ENCODE data around the gene LAMTOR3. TPM values are rescaled to one million over a fixed set of nuclear protein-coding genes. Genes with fewer than 3 reads are reported as not detected.

The LAMTOR3 gene
- total RNA-seq, 4 donors from 2014 or later, result 34.4 to 49.5 (median 39.3) TPM

GRCh38 chr4:99868126-99868596 lies 26.1 kb downstream of the LAMTOR3 start:
- Histone ChIP-seq H3K36me3 (peaks cover 8% of the 10 kb centered on the region), H3K4me3 (no peak overlapping the region), H3K27ac (no peak overlapping the region), H3K27me3 (no peaks in the 10 kb centered on the region), H3K4me1 (no peaks in the 10 kb centered on the region), H3K9me3 (no peaks in the 10 kb centered on the region)
- TF ChIP-seq CTCF (IDR thresholded peaks at IDR 0.05) (no peak), POLR2AphosphoS5 (IDR thresholded peaks at IDR 0.05) (no peak), POLR2A (IDR thresholded peaks at IDR 0.05) (no peak), EP300 (IDR thresholded peaks at IDR 0.05) (no peak)
- WGBS, result 46% methylated on average over 8 of the region's 8 CpGs
- no peak for DNase-seq (ENCODE audit: low spot score in 2 of 2)

DNA sequence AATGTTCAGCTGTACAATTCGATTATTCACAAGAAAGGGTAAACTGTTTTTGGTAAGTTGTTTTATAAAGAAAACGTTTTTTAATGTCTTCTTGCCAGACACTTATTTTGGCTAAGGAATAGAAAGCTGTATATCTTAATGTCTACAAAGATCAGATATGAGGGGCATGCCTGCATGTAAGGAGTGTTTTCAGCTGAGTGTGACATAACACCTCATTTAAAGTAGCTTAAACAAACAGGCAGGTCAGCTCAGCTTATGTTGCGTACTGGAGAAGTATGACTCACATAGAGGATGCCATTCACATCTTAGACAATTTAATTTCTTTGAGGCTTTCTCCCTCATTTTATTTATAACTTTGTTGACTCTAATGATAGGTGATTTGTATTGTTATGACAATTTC lies 30.4 kb downstream of the LAMTOR3 start:
- Histone ChIP-seq H3K27me3 (no peaks in the 10 kb centered on the region), H3K4me1 (no peaks in the 10 kb centered on the region), H3K4me3 (no peak overlapping the region), H3K9me3 (no peaks in the 10 kb centered on the region), H3K27ac (no peak overlapping the region), H3K36me3 (peaks cover 8% of the 10 kb centered on the region)
- DNase-seq (ENCODE audit: low spot score in 2 of 2), result no peak
- WGBS, result 44% methylated on average over 3 of the region's 3 CpGs
- TF ChIP-seq POLR2A (IDR thresholded peaks at IDR 0.05), result no peak
- TF ChIP-seq EP300 (IDR thresholded peaks at IDR 0.05), result no peak
- no peak for TF ChIP-seq POLR2AphosphoS5 (IDR thresholded peaks at IDR 0.05)
- no peak for TF ChIP-seq CTCF (IDR thresholded peaks at IDR 0.05)

DNA sequence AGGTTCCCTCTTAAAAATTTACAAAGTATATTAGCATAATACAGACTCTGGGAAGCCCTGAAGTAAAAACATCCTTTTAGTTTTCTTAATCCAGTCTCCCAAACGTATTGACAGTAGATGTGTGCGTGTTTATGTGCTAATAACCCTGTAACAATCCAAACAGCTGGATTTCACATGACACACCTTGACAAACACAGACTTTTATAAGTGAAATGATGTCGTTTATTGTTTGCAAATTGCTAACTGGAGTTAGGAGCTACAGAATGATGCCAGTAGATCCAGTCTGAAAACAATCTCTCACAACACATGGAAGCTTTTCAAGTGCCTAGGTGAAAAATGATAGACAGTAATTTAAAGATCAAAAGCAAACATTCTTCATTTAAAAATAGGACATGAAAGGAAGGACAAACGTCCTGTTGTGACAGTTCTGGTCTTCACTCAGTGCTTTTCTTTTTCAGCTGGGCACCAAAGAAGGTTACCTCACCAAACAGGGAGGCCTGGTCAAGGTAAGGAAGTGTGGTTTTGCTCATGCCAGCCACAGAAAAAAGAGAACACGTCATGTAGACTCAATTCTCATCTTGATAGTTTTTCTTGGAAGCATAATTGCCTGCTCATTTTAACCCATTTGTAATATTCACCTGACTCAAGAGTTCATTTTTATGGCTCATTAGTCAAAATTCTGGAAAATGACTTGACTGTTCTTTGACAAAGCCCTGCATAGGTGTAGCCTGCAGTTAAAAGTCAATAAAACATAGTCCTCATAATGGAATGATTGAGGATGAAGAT lies 32.9 kb downstream of the LAMTOR3 start:
- 65% methylated on average over 5 of the region's 5 CpGs for WGBS

DNA sequence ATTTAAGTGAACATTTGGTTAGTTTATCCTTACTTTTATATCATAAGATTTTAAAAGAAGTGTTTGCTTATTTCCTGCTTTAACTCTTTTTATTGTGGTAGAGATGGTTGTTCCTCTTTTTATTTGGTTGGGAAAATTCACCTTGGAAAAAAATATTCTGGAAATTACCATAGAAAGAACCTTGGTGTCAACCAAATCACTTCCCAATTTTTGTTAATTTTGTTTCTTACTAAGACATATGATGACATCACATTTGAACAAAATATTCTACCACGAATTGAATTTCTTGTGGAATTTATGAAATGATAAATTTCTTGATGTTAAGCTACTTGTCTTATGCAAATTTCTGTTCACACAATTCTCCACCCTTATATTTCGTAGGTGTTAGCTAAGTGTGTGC lies 33.7 kb downstream of the LAMTOR3 start:
- Histone ChIP-seq H3K36me3 (peaks cover 8% of the 10 kb centered on the region), H3K4me3 (no peak overlapping the region), H3K27ac (no peak overlapping the region), H3K27me3 (no peaks in the 10 kb centered on the region), H3K4me1 (no peaks in the 10 kb centered on the region), H3K9me3 (no peaks in the 10 kb centered on the region)
- 70% methylated on average over 2 of the region's 2 CpGs for WGBS
- DNase-seq (ENCODE audit: low spot score in 2 of 2), result no peak
- no peak for TF ChIP-seq POLR2AphosphoS5 (IDR thresholded peaks at IDR 0.05)
- TF ChIP-seq POLR2A (IDR thresholded peaks at IDR 0.05), result no peak
- no peak for TF ChIP-seq CTCF (IDR thresholded peaks at IDR 0.05)
- TF ChIP-seq EP300 (IDR thresholded peaks at IDR 0.05), result no peak

More for the DNA sequence above, 32.9 kb downstream of the LAMTOR3 start:
- Histone ChIP-seq H3K36me3 (peaks cover 8% of the 10 kb centered on the region), H3K9me3 (no peaks in the 10 kb centered on the region), H3K27me3 (no peaks in the 10 kb centered on the region), H3K4me1 (no peaks in the 10 kb centered on the region), H3K27ac (no peak overlapping the region), H3K4me3 (no peak overlapping the region)
- TF ChIP-seq POLR2AphosphoS5 (IDR thresholded peaks at IDR 0.05), result no peak
- no peak for TF ChIP-seq POLR2A (IDR thresholded peaks at IDR 0.05)
- no peak for DNase-seq (ENCODE audit: low spot score in 2 of 2)

GRCh38 chr4:99859618-99860017 lies 34.6 kb downstream of the LAMTOR3 start:
- WGBS, result 93% methylated on average over 2 of the region's 2 CpGs
- no peak for DNase-seq (ENCODE audit: low spot score in 2 of 2)

More at GRCh38 chr4:99859618-99860017, 34.6 kb downstream of the LAMTOR3 start:
- H3K27me3 ChIP-seq, result no peaks in the 10 kb centered on the region
- no peaks in the 10 kb centered on the region for H3K9me3 ChIP-seq
- no peak overlapping the region for H3K4me3 ChIP-seq
- peaks cover 4% of the 10 kb centered on the region for H3K36me3 ChIP-seq
- no peaks in the 10 kb centered on the region for H3K4me1 ChIP-seq
- H3K27ac ChIP-seq, result no peak overlapping the region
- TF ChIP-seq POLR2A (IDR thresholded peaks at IDR 0.05), result no peak
- TF ChIP-seq CTCF (IDR thresholded peaks at IDR 0.05), result no peak
- TF ChIP-seq POLR2AphosphoS5 (IDR thresholded peaks at IDR 0.05), result no peak
- no peak for TF ChIP-seq EP300 (IDR thresholded peaks at IDR 0.05)
